HG03108 (cell line): ENCODE data around the gene EGFL7.
A peak's percentile ranks its signal among the peaks of the same experiment; 100 is the strongest.

Source experiments
- ATAC-seq: cut with Tn5 transposase; IDR thresholded peaks from one replicate; pipeline ENCODE4 v1.9.1; 2021; ENCODE audit warnings: moderate library complexity; ENCODE audit not compliant: unreplicated experiment

EGFL7 gene

DNA sequence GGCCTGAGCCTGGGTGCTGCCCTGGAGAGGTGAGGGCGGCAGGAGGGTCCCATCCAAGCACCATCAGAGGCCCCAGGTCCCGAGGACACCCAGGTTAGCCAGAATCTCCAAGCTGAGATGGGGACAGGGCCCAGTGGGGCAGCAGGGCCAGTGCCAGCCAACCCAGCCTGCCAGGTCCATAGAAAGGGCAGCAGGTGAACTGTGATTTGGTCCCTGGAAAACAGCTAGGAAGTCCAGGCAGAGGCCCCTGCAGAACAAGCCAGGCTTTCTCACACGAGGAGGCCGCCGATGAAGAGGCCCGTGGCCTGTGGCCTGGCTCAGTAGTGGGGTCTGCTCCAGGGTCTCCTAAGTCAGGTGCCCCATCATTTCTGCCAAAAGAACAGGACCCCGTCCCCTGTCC is 22.5 kb downstream of the EGFL7 start:
- ATAC-seq, result no peak

DNA sequence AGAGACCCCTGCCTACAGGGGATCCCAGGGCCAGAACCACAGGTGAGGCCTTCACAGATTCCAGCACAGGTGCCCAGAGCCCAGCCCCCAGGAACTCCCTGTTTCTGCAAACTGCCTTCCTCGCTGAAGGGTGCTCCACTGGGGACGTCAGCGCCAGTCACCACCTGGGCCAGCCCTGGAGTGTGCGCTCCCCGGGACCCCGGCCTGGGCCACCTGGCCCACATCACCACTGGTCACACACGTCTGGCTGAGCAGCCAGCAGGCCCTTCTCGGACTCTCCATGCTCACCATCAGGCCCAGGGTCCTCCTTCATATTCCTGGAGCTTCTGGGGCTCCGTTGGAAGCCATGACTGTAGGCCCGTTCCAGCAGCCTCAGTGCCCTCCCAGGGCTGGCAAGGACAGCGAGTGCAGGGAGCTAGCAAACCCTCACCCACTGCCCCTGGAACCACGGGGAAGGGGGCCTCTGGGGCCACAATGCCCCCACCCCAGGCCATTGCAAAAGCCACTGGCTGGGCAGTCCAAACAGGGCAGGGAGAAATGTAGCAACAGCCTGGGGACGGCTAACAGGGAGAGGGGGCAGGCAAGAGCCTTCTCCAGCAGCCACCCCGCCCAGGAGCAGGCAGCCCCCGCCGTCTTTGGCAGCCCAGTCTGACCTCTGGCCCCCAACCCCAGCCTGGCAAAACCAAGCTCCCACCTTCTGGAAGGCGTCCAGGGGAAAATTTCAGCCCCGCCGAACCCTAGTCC is 23.2 kb downstream of the EGFL7 start:
- no peak for ATAC-seq

DNA sequence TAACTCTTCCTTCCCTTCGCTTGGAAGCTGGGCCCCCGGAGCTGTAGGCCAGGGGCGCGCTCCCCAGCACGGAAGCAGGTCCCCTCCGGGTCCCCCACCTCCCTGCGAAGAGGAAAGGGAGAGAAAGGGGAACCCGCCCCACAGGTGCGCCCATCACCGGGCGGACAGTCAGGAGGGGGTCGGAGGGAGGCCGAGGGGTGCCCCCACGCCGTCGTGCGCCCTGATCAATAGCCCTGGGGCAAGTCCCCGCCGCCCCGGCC is 23.7 kb downstream of the EGFL7 start:
- no peak for ATAC-seq

DNA sequence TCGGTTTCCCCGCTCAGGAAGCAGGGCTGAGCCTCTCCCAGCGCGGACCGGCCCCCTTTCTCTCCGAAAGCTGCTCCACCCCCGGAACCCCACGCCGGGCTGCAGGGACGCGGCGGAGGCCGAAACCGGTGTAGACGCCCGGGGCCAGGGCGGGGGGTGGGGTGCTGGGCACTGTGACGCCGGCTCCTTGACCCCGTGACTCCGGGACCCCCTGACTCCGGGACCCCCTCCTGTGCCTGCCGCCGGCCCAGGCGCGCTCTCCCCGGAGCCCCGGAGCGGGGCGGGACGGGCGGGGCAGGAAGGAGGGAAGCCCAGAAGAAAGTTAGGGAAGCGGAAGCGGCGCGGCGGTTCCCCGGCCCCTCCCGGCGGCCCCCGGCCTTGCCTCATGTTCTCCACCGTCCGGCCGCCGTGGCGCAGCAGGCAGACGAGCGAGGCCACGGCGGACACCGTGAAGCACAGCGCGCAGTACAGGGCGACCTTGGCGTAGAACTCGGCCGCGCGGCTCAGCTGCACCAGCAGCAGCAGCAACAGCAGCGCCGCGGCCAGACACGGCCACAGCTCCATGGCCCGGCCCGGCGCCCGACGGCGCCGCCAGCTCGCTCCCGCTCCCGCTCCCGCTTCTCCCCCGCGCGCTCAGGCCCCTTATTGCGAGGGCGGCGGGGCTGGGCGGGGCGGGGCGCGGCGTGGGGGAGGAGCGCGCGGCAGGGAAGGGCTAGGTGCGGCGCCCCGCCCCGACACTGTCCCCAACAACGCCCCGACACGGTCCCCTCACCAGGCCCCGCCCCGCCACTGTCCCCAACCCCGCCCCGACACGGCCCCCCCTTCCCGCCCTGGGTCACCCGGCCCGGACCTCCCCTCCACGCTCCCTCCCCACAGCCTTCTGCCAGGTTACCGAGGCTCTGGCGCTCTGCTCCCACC is 24.3 kb downstream of the EGFL7 start, which contains the start of gene AGPAT2:
Gene AGPAT2, minus strand, starts transcription at position 664 of the 918 bp plus-strand sequence. Its CDS starts 100 bp downstream, at position 564.
- ATAC-seq, result peak; percentile 57

DNA sequence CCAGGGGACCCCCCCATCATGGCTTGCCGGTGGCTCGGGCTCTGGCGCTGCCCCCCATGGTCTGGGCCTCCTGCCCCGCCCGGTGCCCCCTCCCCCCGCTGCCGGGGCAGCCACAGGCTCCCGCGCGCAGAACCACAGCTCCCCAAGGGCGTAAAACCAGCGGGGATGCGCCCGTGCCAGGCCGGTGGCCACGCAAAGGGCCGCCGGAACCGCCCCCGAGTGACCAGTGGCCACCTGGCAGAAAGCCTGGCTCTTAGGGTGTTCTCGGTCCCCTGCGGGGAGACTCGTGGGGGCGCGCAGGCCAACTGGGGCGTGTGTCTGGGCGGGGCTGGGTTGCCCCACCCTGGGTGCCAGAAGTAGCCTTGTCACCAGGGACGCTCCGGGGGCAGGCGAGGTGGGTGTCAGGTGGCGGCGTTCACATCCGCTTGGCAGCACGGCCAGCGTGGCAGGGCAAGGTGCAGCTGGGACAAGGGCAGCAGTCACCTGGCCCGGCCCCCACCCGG is 25.1 kb downstream of the EGFL7 start:
- no peak for ATAC-seq

DNA sequence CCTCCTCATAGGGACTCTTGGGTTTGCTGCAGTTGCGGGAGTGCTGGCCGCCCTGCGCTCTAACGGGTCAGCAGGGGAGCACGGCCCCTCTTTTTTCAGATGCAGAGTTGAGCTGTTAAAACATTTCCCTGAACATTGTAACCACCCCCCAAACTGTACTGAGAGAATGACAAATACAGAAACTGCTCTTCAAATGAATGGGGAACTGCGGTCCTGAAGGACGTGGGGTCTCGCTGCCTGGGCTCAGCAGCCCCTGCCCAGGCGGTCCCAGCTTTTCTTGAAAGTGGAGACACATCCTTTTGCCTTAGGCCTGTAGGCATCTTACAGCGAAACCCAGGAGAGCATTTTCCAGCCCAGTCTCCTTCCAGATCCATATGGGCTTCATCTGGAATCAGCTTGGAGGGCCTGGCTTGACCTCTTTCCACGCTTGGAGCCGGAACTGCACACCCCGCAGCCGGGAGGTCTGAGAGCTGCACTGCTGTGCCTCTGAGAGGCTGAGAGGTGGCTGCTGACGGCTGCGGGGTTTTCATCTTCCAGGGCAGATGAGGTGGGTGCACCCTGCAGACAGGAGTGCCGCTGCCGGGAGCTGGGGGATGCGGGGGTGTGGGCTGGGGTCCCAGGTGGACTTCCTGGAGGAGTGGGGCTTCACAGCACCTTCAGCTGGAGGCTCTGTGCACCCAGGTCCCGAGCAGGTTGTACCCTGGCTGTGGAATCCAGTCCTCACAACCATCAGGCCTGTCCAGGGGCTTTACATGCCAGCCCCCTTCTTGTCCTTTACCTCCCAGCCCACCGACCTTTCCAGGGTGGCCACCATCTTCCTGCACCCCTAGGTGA is 25.8 kb downstream of the EGFL7 start:
- ATAC-seq, result no peak

DNA sequence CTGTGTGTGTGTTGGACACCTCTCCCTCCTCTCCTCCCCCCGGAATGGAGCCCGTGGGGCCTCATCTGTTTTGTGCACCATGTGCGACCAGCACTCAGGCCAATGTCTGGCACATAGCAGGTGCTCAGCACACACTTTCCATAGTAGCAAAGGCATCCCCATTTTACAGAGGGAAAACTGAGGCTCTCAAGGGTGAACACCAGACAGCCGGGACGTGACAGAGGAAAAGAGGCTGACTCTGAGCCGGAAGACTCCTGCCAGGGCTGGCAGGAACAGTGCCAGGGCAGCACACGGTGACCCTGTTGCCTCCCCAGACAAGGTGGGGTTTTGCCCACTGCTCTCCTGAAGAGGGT is 26.4 kb downstream of the EGFL7 start:
- ATAC-seq, result no peak

DNA sequence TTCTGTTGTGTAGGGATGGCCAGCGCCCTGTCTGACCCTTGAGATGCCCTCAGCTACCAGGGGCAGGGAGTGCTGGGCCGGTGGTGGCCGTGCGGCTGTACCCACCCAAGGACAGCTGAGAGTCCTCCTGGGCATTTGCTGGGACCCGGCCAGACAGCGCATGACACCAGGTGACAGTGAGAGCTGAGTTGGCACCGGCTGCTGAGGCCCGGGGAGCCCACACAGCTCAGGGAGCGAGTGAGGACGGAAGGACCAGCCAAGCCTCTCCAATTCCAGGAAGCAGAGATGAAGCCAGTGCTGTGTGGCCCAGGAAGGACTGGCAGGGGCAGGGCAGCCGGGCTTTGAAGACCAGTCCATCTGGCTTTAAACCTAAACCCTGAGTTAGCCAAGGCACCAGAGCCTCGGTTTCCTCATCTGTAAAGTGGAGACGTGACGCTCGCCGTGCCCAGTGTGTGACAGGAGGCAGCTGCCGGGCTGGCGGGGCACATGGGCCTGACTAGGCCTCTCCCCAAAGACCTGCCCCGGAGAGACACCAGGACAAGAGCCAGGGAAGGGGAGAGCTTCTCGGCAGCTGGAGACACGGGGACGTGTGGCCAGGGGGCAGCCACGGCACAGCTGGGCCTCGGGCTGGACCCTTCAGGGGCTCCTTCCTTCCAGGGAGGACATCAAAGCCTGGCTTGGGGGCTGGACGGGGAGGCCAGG is 27.5 kb downstream of the EGFL7 start:
- no peak for ATAC-seq

DNA sequence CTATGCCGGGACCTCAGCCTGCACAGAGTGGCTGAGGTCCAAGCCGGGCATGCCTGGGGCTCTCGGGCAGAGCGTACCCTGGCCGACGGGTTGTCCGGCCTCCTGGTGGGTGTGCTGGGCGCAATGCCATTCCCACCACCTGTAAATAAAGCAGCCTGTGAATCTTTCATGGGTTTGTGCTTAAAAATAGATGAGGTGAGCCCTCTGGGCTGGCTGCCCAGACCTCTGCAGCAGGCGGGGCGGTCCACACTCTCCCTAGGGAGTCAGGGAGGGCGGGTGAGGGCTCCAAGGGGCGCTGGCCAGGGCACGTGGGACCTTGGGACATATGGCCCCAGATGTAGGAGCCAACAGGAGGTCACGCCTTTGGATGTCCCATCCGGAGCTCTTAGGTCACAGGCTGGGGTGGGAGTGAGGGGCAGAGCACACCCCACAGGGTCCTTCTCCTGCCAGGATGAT is 28.1 kb downstream of the EGFL7 start:
- ATAC-seq, result no peak

DNA sequence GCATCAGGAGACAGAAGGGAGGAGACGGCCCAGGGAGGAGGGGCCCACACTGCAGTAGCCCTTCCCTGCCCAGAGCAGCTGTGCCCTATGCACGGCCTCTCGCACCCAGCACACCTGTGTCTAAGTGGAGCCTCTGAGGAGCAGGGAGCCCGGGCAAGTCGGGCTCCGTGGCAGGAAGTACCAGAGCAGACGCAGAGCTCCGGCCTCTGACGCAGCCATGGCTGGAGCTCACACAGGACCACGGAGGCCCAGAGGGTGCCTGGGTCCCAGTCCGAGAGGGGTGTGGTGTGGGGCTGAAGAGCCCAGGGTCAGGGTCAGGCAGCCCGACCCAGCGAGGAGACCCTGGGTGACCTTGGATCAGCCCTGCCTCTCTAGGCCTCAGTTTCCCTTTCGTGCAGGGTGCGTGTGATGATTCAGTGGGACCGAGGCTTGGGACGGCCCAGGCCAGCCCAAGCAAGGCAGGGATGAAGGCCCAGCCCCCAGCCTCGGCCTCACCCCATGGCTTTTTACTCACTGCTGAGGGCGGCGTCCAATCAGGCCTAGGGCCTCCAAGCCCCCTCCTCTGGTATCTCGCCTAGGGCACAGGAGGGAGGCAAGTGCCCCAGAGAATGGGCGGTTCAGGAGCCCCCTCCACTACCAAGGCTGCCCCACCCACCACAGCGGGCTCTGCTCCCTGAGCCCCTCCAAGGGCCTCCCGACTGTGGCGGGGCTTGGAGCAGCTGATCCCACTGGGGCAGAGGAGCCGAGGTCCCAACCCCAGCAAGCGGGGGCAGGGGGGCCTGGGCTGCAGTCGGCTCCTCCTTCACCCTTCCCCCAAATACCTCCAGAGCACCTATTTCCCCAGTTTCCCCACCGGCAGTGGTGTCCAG is 28.8 kb downstream of the EGFL7 start:
- ATAC-seq, result no peak

DNA sequence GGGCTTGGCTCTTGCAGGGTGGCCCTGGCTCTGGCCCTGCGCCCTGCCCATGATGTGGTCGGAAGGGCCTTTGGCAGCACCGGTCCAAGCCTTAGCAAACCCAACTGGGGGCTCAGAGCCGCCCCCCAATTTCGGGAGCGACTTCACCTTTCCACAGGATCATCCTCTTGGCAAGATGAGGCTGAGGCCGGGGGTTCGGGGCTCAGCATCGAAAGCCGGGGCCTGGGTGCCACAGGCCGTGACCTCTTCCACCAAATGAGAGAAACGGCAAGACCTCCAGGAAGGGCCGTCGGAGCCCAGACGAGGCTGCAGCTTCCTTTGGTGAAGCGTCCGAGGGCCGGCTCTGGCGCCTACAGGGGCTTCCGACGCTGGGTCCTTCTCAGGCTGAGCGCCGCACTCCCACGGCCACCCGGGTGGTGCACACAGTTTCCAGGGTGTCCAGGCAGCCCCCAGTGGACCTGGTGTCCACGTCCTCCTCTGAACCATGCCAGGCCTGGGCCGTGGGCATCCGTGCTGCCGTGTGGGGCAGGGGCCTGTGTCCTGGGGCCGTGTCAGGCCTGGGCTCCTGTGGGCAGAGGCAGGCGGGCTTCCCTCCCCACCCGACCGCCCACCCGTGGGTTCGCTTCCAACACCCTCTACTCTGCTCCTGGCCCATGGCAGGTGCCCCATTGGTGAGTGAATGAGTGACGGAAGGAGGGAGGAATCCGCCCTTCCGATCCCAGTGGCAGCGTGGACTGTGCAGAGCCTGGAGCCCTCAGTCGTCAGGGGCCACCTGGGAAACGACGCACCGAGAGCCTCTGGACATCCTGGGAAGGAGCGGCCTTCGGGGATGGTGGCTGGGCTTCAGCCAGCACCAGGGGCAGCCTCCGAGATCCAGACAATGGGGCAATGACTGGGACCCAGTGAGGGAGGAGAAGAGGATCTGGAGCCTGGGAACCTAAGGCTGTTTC is 29.7 kb downstream of the EGFL7 start:
- ATAC-seq, result no peak

DNA sequence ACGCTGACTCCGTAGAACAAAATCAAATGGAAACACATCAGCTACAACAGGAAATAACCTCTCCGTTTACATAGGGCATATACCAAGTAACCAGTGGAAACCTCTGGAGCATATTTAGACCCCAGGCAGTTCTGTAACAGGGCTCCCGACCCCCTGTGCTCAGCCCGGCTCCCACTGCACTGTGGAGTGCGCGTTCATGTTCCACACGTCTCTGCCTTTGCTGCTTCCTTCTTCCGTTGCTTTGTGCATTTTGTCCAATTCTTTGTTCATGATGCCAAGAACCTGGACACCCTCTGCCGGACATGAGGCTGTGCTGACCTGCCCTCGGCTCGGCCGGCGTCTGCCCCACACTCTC is 30.4 kb downstream of the EGFL7 start:
- no peak for ATAC-seq

DNA sequence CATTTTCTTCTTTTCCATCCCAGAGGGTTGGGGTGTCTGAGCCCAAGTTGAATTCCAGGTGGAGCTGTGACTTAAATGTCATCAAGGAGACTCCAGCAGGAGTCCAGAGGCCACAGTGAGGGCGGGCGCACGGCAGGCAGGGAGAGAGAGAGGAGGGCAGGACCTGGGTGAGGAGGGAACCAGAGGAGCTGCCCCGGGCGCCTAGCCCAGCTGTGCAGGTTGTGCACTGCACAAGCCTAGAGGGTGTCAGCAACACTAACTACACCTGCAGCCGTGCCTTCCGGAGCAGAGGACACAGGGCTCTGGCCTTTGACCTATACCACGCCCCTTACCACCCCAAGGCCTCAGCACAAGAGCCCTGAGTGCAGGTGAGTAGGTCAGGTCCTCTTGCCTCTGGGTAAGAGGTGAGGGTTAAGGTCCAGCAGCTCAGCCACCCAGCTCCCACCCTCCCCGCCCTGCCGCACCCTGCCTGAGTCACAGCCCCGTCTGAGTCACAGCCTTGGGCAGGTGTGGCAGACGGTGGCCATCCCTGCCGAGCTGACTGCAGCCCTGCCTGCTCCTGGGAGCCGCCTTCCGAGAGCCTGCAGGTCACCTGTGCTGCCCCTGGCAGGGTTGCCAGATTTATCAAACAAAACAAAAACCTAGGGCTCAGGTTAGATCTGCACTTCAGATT is 30.9 kb downstream of the EGFL7 start:
- no peak for ATAC-seq

DNA sequence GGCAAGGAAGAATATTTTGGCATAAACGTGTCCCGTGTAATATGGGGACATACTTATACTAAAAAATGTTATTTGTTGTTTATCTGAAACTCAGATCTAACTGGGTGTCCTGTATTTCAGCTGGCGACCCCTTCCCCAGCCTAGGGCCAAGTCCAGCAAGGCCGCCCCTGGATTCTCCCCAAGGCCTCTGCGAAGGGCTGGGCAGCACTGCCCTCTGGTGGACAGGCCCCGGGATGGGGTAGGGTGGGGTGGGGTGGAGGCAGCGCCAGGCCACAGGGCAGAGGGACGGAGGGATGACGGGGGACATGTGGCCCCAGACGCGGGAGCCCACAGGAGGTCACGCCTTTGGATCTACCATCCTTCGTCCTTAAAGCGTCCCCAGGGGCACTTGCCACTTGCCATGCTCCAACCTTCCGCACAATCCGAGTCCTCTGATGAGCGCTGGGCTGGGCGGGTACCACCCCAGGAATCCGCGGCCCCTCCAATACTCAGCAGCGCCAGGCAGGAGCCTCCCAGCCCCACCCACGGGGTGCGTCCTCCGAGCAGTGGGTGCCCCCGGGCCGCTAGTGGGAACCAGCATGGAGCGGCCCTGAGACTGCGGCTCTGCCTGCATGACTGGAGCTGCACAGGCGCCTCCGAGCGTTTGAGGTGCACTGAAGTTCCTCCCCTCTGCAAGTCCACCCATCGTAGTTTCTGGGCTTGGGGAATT is 31.6 kb downstream of the EGFL7 start:
- ATAC-seq, result no peak

DNA sequence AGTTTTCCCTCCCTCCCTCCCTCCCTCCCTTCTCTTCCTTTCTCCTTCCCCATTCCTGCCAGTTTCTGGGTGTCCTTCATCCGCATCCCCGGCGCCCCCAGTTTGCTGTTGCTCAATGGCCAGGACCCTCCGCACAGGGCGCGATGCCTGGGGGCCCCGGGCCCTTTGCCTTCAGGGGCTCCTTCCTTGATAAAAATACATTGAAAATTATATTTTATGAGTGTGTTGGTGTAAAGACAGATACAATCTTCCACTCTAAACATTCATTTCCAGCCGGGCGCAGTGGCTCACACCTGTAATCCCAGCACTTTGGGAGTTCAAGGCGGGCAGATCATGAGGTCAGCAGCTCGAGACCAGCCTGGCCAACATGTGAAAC is 32.1 kb downstream of the EGFL7 start:
- no peak for ATAC-seq

DNA sequence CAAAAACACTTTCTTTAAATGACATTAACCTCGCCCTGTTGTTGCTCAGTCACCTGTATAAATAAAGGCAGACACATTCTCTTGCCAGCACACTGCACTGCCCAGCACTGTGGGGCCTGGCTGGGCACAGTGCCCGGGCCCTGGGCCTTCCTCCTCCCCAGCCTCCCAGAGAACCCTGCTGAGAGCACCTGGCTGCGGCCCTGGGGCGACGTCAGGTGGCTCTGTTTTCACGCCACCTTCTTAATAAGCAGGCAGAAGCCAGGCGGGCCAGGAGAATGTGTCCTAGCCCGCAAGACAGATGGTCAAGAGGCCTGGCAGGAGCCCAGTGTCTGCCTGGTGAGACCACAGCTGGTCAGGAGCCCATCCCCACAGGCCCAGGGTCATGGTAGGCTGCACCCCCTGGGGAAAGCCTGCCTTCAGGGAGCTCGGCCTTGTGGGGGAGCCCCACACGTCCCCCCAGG is 32.7 kb downstream of the EGFL7 start:
- ATAC-seq, result no peak

DNA sequence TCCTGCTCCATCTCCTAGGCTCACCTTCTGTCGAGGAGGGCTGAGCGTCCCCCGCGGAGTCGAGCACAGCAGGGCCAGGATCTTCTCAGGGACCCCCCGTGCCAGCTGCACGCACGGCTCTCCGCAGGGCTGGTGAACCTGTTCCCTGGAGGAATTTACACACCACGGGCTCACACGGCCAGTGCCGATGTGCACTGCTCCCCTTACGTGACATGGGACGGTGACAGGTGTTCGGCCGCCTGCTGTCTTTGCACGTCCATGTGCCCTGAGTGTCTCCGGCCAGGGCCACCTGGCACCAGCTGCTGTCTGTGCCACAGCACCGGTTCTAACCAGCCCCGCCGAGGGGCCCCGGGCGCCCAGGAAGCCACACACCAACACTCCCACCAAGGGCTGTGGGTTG is 33.2 kb downstream of the EGFL7 start:
- ATAC-seq, result no peak
